BLaER1 treated with 17β-estradiol and CSF1 and Interleukin-3, amounts not matched to agents 10 nM and 100 nM (cell line): ENCODE results near the gene COG5.

Experiments
- H3K27ac ChIP-seq, 11 experiments: shearing (Covaris generic); formaldehyde crosslinking; 2 replicates each; pipeline ENCODE4 v1.8.1; 2022
- H3K27me3 ChIP-seq, 11 experiments: shearing (Covaris generic); formaldehyde crosslinking; 2 replicates each; pipeline ENCODE4 v1.8.1; 2022
- H3K36me3 ChIP-seq, 11 experiments: shearing (Covaris generic); formaldehyde crosslinking; 2 replicates each; pipeline ENCODE4 v1.8.1; 2022
- H3K4me1 ChIP-seq, 10 experiments: shearing (Covaris generic); formaldehyde crosslinking; 2 replicates each; pipeline ENCODE4 v1.8.1; 2022
- H3K4me2 ChIP-seq, 11 experiments: shearing (Covaris generic); formaldehyde crosslinking; 2 replicates each; pipeline ENCODE4 v1.8.1; 2022
- H3K4me3 ChIP-seq, 10 experiments: shearing (Covaris generic); formaldehyde crosslinking; 2 replicates each; pipeline ENCODE4 v1.8.1; 2022
- H3K9ac ChIP-seq, 11 experiments: shearing (Covaris generic); formaldehyde crosslinking; 2 replicates each; pipeline ENCODE4 v1.8.1; 2022
- H3K9me3 ChIP-seq, 11 experiments: shearing (Covaris generic); formaldehyde crosslinking; replicated peaks in 1 of 11; 2 replicates each; pipeline ENCODE4 v1.8.1; 2022
- H4K20me1 ChIP-seq, 11 experiments: shearing (Covaris generic); formaldehyde crosslinking; 2 replicates each; pipeline ENCODE4 v1.8.1; 2022
- Cebpa-rat ChIP-seq, 11 experiments: shearing (Covaris generic); IDR thresholded peaks; 2 replicates each; pipeline ENCODE4 v1.8.1; 2022

Gene COG5

DNA sequence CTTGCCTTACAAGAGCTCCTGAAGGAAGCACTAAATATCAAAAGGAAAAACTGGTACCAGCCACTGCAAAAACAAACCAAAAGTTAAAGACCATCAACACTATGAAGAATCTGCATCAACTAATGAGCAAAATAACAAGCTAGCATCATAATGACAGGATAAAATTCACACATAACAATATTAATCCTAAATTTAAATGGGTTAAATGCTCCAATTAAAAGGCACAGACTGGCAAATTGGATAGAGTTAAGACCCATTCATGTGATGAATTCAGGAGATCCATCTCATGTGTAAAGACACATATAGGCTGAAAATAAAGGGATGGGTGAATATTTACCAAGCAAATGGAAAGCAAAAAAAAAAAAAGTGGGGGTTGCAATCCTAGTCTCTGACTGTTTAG is 29.6 kb downstream of the COG5 start:
- peaks cover 12 to 30% (median 24%) of the 10 kb centered on the region in 11 experiments for H3K9me3 ChIP-seq
- no peak overlapping the region for H3K9ac ChIP-seq

GRCh38 chr7:107530751-107531150 is 33.0 kb downstream of the COG5 start:
- no peaks in the 10 kb centered on the region for H3K27me3 ChIP-seq
- no peak overlapping the region for H3K4me3 ChIP-seq
- no peak overlapping the region for H3K27ac ChIP-seq
- no peak overlapping the region for H3K9ac ChIP-seq
- peaks cover 28 to 79% (median 46%) of the 10 kb centered on the region in 11 experiments; a peak in 20 of 22 replicates for H3K36me3 ChIP-seq
- no peak overlapping the region; a peak in 1 of 22 replicates for H3K4me2 ChIP-seq
- no peak for TF ChIP-seq Cebpa-rat (IDR thresholded peaks at IDR 0.05)
- peaks cover 0 to 15% (median 6%) of the 10 kb centered on the region in 11 experiments; a peak in 13 of 22 replicates for H3K9me3 ChIP-seq
- no peaks in the 10 kb centered on the region for H3K4me1 ChIP-seq
- H4K20me1 ChIP-seq = peaks cover 0 to 13% (median 0%) of the 10 kb centered on the region in 11 experiments; a peak in 5 of 22 replicates

More for the DNA sequence above, 29.6 kb downstream of the COG5 start:
- Histone ChIP-seq H3K27me3 (no peaks in the 10 kb centered on the region), H3K4me3 (no peak overlapping the region), H4K20me1 (peaks cover 0 to 13% (median 0%) of the 10 kb centered on the region in 11 experiments; a peak in 3 of 22 replicates), H3K4me1 (no peaks in the 10 kb centered on the region), H3K4me2 (no peak overlapping the region), H3K27ac (no peak overlapping the region), H3K36me3 (peaks cover 41 to 89% (median 57%) of the 10 kb centered on the region in 11 experiments)
- no peak for TF ChIP-seq Cebpa-rat (IDR thresholded peaks at IDR 0.05)

GRCh38 chr7:107528461-107528860 is 35.3 kb downstream of the COG5 start:
- Histone ChIP-seq H3K4me3 (no peak overlapping the region), H3K9me3 (no peaks in the 10 kb centered on the region), H3K27me3 (no peaks in the 10 kb centered on the region), H3K9ac (no peak overlapping the region), H3K4me1 (no peaks in the 10 kb centered on the region), H4K20me1 (peaks cover 0 to 13% (median 0%) of the 10 kb centered on the region in 11 experiments; a peak in 5 of 22 replicates), H3K36me3 (peaks cover 31 to 79% (median 42%) of the 10 kb centered on the region in 11 experiments; a peak in 20 of 22 replicates), H3K27ac (no peak overlapping the region), H3K4me2 (no peak overlapping the region)
- no peak for TF ChIP-seq Cebpa-rat (IDR thresholded peaks at IDR 0.05)

GRCh38 chr7:107527196-107527595 is 36.5 kb downstream of the COG5 start:
- no peaks in the 10 kb centered on the region for H3K27me3 ChIP-seq
- peaks cover 28 to 80% (median 41%) of the 10 kb centered on the region in 11 experiments for H3K36me3 ChIP-seq
- no peaks in the 10 kb centered on the region for H3K4me1 ChIP-seq
- H3K4me2 ChIP-seq = no peak overlapping the region
- no peak overlapping the region for H3K9ac ChIP-seq
- peaks cover 0 to 2% (median 2%) of the 10 kb centered on the region in 11 experiments; a peak in 14 of 22 replicates for H3K9me3 ChIP-seq
- no peak for TF ChIP-seq Cebpa-rat (IDR thresholded peaks at IDR 0.05)
- H3K27ac ChIP-seq = no peak overlapping the region
- H4K20me1 ChIP-seq = peaks cover 0 to 6% (median 0%) of the 10 kb centered on the region in 11 experiments; a peak in 4 of 22 replicates
- H3K4me3 ChIP-seq = no peak overlapping the region

GRCh38 chr7:107526672-107527071 is 37.0 kb downstream of the COG5 start:
- peaks cover 0 to 9% (median 0%) of the 10 kb centered on the region in 11 experiments; a peak in 4 of 22 replicates for H4K20me1 ChIP-seq
- H3K9ac ChIP-seq = no peak overlapping the region
- H3K36me3 ChIP-seq = peaks cover 33 to 80% (median 42%) of the 10 kb centered on the region in 11 experiments
- no peaks in the 10 kb centered on the region for H3K4me1 ChIP-seq
- no peak overlapping the region for H3K4me3 ChIP-seq
- H3K27me3 ChIP-seq = no peaks in the 10 kb centered on the region
- peaks cover 1 to 8% (median 7%) of the 10 kb centered on the region in 11 experiments; a peak in 17 of 22 replicates for H3K9me3 ChIP-seq
- TF ChIP-seq Cebpa-rat (IDR thresholded peaks at IDR 0.05) = no peak
- no peak overlapping the region for H3K27ac ChIP-seq
- no peak overlapping the region for H3K4me2 ChIP-seq

DNA sequence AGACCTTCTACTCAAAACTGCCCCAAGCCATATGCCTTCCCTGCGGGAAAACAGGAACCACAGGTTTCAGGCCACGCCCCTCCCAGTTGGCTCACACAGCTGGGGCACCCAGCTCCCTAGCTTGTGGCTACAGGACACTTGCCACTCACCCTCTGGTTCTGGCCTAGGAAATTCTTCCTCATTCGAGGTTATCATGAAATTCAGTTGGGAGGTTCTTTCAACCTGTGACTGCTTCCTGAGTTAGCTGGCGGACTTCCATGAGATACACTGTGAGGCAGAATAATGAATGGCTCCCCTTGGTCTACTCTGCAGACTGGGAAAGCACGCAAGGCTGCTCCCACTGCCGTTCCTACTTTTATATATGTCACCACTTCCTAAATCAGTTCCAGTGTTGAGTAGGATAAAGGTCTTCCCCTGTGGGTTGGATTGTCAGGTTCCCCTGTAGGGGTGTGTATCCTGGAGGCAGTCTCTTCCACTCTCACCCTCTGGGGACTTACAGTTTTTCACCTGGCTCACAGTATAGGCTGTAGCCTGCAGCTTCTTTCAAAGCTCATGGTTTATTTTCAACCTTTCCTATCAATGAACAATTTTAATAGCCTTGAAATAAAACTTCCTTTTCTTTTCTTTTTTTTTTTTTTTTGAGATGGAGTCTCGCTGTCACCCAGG is 56.9 kb downstream of the COG5 start:
- H3K9ac ChIP-seq = no peak overlapping the region
- no peak overlapping the region for H3K27ac ChIP-seq
- no peaks in the 10 kb centered on the region for H3K27me3 ChIP-seq
- H3K4me1 ChIP-seq = peaks cover 0 to 14% (median 0%) of the 10 kb centered on the region in 10 experiments; a peak in 8 of 20 replicates
- TF ChIP-seq Cebpa-rat (IDR thresholded peaks at IDR 0.05) = no peak
- H4K20me1 ChIP-seq = peaks cover 0 to 7% (median 0%) of the 10 kb centered on the region in 11 experiments; a peak in 3 of 22 replicates
- H3K4me2 ChIP-seq = peak overlapping the region in 2 of 11 experiments; percentile 29 to 47; a peak in 4 of 22 replicates
- H3K9me3 ChIP-seq = peaks cover 8 to 17% (median 15%) of the 10 kb centered on the region in 11 experiments; a peak in 21 of 22 replicates
- peaks cover 5 to 33% (median 25%) of the 10 kb centered on the region in 11 experiments; a peak in 21 of 22 replicates for H3K36me3 ChIP-seq
- H3K4me3 ChIP-seq = no peak overlapping the region

- no peak for TF ChIP-seq Cebpa-rat (IDR thresholded peaks at IDR 0.05)
- Histone ChIP-seq H3K9me3 (peaks cover 8 to 17% (median 15%) of the 10 kb centered on the region in 11 experiments; a peak in 21 of 22 replicates), H4K20me1 (peaks cover 0 to 7% (median 0%) of the 10 kb centered on the region in 11 experiments; a peak in 3 of 22 replicates), H3K4me3 (no peak overlapping the region), H3K27ac (no peak overlapping the region), H3K36me3 (peaks cover 5 to 33% (median 25%) of the 10 kb centered on the region in 11 experiments; a peak in 21 of 22 replicates), H3K4me2 (peak overlapping the region in 2 of 11 experiments; percentile 29 to 47; a peak in 4 of 22 replicates), H3K9ac (no peak overlapping the region), H3K27me3 (no peaks in the 10 kb centered on the region), H3K4me1 (peaks cover 0 to 14% (median 0%) of the 10 kb centered on the region in 10 experiments; a peak in 8 of 20 replicates)
Observed at GRCh38 chr7:107505997-107506673, 57.6 kb downstream of the COG5 start.

GRCh38 chr7:107505362-107505761 is 58.4 kb downstream of the COG5 start:
- Histone ChIP-seq H3K4me3 (no peak overlapping the region), H3K27ac (no peak overlapping the region), H3K36me3 (peaks cover 5 to 33% (median 25%) of the 10 kb centered on the region in 11 experiments; a peak in 21 of 22 replicates), H3K4me2 (no peak overlapping the region), H3K27me3 (no peaks in the 10 kb centered on the region), H3K9me3 (peaks cover 8 to 17% (median 15%) of the 10 kb centered on the region in 11 experiments; a peak in 21 of 22 replicates), H4K20me1 (peaks cover 0 to 7% (median 0%) of the 10 kb centered on the region in 11 experiments; a peak in 3 of 22 replicates), H3K4me1 (peaks cover 0 to 14% (median 0%) of the 10 kb centered on the region in 10 experiments; a peak in 8 of 20 replicates), H3K9ac (no peak overlapping the region)
- no peak for TF ChIP-seq Cebpa-rat (IDR thresholded peaks at IDR 0.05)
